Astrocyte (in vitro differentiated cells and primary cell): Measurements from ENCODE around the gene UBAP1.

ENCODE experiments used
- CTCF ChIP-seq: IDR thresholded peaks from 2 replicates; pipeline ENCODE4 v1.5.1; 2011; ENCODE audit warnings: low read depth, mild to moderate bottlenecking, inconsistent platforms, low read length, moderate library complexity; ENCODE audit not compliant: insufficient read depth
- EZH2 ChIP-seq: IDR thresholded peaks from 2 replicates; pipeline ENCODE4 v1.6.1; 2012; ENCODE audit warnings: mild to moderate bottlenecking, low read length, inconsistent platforms; ENCODE audit not compliant: insufficient read depth

DNA sequence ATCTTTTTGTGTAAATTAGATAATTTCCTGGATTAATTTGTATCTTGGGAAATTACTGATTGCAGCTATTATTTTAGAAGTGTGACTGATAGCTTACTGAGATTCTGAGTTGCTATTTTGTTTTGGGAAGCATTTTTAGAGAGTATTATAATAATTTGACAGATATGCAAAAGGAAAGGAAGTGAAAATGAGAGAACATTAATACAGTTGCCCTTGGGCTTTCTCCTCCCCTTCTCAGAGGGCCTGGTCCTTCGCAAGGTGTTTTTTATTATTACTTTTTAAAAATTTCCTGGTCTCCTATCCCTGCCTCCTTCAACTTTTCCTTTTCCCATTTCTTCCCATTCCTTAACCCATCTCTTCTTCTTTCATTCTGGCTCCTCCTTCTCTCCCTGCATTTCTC lies 32.6 kb downstream of the UBAP1 start:
- TF ChIP-seq EZH2 (no peak), CTCF (no peak)
